Kidney capillary endothelial cell (primary cell): ENCODE results near the gene ZNF700.
"Not testable (repeated sequence)": the region's sequence is repeated elsewhere in the genome, so short reads cannot be mapped to it uniquely, and the experiment has no call there.

Experiments used
- DNase-seq: peaks from one replicate; pipeline ENCODE4 v3.0.0-alpha.2; 2018; ENCODE audit warnings: low spot score

Gene ZNF700

DNA sequence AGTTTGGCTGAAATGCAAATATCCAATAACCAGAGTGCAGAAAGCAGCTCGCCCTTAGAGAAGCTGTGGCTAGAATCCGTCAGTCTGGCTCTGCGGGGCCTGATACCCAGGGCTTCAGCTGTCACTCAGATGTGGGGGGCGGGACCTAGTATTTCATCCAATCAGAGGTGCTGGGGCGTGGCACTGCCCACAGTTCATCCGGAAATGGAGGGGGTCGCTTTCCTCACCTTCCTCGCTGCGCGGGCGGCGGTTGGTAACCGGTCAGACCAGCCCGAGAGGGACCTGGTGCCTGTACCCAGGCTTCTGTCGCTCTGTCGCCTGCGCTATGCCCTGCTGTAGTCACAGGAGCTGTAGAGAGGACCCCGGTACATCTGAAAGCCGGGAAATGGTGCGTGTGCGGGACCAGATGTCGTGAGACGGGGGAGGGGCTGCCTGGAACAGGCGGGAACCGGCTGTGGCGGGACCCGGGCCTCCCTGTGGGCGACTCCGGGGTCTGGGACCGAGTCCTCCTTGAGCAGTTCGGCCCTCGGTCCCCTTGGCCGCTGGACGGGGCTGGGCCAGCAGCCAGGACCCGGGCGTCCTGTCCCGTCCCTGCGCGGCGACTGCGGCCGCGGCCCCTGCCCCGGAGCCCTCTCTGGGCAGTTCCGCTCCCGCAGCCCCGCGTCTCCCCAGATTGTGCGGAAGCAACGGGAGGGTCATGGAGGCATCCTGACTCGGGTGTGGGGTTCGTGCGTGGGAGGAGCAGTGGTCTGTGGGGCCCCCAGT lies at the start of gene ZNF700:
ZNF700 (plus strand) TSS at position 222 of the 765 bp plus-strand sequence; CDS start at position 326, 104 bp downstream.
- peak; percentile 88 for DNase-seq

DNA sequence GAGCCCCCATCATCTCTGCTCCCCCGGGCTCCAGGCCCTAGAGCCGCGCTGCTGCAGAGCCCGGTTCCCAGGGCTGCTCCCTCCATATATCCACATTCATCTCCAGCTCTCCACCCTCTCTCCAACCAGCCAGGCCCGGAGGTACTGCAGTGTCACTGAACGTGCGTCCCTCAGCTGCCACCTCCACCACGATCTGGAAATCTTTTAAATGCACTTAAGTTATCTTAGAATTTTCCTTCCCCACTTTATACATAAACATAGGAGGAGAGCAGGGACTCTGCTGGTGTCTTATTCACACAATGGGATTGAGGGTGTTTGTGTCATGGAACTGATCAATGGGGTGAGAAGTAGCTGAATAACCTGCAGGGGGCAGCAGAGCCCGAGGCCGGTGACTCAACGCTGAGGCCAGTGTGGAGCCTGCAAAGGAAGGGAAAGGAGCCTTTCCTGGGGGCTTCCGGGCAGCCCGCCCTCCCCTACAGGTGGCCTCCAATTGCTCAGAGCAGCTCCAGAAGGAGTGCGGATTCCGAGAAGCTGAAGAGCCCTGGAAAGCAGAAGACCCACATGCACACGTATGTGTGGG lies 45.1 kb upstream of the ZNF700 start:
- not testable (repeated sequence) for DNase-seq

DNA sequence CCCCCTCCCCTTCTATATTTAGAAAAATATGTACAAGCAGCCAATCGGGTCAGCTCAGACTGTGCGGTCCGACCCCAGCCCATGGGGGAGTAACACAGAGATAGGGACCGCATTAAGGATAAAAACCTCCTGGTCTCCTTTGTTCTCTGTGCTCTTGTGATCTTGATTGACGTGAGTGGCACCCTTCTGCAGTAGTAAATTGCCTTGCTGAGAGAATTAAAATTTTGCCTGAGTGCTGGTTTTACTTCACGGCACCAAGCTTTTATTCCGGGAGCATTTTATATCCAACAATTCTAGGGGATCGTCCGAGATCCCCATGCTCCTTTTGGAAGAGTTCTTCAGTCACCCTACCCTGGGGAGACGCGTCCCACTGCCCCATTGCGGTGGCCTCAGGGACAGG lies 44.3 kb upstream of the ZNF700 start:
- DNase-seq = no peak

DNA sequence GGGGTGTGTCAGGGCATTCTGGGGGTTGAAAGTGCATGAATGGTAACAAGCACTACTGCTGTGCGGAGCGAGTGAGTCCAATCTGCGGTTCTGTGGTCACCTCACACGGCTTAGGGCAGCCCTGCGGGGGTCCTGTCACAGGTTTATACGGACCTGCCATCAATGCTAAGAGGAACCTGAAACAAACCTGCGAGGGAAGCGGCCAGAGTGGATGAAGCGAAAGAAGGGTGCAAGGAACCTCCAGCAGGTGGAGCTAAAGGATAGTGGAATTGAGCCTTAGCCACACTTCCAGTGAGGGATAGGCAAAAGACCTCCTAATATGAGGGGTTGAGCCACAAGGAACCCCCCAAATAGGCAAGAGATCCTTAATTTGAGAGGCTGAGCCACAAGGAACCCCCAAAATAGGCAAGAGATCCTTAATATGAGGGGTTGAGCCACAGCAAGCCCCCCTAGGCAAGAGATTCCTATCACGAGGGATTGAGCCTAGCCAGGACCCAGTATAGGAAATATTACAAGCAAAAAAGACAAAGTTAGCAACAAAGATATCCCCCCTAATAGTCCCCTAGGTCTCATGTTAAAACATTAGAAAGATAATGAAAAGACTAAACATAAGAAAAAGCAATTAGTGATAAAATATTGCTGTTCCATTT lies 43.6 kb upstream of the ZNF700 start:
- DNase-seq = peak; percentile 59

DNA sequence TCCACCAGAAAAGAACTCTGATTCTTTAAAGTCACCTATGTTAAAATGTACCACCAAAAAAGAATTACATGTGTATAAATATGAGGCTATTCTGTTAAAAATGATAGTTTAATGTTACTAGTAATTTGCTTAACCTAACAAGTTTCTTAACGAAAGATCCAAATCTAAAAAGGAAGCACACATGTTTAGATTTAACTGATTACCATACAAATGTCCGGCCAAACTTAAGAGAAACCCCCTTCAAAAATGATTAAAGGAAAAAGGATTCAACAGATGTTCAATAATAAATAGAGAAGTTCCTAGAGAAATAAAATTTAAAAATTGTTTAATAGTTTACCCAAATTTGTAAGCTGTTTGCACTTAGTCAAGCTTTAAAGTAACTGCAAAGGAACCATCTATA lies 42.3 kb upstream of the ZNF700 start:
- DNase-seq = no peak

DNA sequence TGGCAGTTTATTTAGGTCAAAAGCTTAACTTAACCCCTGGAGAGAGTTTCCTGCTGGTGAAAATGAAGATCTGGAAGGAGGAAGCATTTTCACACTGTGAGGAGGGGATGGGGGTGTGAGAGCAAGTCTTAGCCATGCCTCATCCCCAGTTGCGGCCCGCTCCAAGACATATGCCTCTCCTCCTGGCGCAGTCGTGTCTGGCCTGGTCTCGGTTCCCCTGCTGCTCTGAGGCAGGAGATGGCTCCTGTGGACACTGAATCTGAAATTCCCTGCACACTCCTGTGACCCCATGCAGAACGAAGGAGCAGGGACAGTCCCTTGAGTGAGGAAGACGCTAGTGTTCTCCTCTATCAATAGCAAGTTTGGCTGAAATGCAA lies 37.7 kb upstream of the ZNF700 start:
- no peak for DNase-seq

DNA sequence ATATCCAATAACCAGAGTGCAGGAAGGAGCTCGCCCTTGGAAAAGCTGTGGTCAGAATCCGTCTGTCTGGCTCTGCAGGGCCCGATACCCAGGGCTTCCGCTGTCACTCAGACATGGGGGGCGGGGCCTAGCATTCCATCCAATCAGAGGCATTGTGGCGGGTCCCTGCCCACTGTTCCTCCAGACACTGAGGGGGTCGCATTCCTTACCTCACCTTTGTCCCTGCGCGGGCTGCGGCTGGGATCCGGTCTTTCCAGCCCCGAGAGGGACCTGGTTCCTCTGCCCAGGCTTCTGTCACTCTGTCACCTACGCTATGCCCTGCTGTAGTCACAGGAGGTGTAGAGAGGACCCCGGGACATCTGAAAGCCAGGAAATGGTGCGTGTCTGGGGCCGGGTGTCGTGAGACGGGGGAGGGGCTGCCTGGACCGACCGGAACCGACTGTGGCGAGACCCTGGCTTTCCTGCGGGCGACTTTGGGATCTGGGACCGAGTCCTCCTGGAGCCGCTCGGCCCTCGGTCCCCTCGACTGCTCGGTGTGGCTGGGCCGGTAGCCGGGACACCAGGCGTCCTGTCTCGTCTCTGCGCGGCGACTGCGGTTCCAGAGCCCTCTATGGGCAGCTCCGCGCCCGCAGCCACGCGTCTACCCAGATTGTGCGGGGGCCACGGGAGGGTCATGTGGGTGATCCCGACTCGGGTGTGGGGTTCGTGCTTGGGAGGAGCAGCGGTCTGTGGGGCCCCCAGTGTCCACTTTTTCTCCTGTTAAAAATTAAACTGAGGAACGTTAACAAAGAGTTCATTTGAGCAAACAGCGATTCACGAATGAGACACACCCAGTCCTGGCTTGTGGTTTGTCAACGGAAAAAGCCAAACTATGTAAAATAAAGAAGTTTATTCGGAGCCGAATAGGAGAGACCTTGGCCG lies 37.0 kb upstream of the ZNF700 start, which contains the start of gene ZNF69:
ZNF69 (plus strand) TSS at position 172 of the 921 bp plus-strand sequence; CDS start at position 314, 142 bp downstream.
- peak; percentile 71 for DNase-seq

DNA sequence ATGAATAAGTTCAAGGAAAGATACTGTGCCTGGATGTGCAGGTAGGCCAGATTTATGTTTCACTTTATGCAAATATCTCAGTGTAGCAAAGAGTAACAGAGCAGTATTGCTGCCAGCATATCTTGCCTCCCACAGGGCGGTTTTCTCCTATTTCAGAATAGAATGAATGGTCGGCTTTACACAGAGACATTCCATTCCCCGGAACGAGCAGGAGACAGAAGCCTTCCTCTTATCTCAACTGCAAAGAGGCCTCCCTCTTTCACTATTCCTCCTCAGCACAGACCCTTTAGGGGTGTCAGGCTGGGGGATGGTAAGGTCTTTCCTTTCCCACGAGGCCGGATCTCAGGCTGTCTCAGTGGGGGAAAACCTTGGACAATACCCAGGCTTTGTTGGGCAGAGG lies 35.0 kb upstream of the ZNF700 start:
- not testable (repeated sequence) for DNase-seq

DNA sequence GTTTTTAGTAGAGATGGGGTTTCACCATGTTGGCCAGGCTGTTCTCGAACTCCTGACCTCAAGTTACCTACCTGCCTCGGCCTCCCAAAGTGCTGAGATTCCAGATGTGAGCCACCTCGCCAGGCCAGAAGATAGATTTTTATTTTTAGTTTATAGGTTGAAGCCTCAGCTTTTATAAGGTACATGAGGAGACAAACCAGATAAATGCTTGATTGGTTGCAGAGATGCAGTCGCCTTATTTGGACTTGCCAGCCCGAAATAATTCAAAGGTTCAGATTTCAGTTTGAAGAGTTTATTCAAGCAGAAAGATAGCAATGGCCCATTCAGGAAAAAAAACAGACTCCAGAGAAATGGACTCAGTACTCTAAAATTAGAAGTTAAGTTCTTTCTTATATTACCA lies 34.3 kb upstream of the ZNF700 start:
- DNase-seq = no peak

DNA sequence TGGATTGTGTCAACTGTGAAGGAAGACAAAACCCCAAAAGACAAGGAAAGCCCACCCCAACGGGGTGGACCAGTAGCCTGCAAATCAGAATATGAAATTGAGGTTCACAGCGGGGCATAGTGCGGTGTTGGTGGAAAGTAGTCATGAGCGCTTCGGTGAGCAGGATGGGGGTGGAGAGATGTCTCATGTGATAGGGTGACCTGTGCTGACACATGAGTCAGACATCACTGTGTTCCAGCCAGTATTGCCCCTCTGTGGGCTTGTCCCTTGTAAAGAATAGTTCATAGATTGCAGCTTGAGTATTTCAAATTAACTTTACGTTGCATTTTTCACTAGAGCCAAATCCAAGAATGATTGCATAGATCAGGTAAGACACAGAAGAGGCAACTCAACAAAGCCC lies 30.1 kb upstream of the ZNF700 start:
- DNase-seq = no peak

DNA sequence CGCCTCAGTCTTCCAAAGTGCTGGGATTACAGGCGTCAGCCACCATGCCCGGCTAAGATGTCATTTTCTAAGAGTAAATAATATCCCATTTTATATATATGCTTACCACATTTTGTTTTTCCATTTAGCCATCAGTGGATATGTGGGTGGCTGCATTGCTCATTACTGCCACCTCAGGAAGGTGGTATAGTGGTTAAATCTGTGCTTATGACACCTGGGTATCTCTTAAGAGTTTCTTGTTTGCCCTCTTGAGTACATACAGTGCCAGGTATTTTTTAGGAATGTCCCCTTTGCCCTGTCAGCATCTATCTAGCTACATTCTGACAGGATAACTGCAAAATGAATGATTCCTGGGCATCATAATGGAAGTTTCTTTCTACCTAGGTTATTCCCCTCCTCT lies 22.7 kb upstream of the ZNF700 start:
- DNase-seq = no peak

DNA sequence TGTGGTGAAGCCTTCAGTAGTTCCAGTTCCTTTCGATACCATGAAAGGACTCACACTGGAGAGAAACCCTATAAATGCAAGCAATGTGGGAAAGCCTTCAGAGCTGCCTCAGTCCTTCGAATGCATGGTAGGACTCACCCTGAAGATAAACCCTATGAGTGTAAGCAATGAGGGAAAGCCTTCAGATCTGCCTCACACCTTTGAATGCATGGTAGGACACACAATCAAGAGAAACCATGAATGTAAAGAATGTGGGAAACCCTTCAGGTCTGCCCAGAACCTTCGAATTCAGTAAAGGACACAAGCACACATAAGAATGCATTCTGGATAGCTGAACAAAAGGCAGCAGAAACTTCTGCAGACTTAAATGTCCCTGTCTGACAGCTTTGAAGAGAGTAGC lies 19.0 kb upstream of the ZNF700 start:
- no peak for DNase-seq

DNA sequence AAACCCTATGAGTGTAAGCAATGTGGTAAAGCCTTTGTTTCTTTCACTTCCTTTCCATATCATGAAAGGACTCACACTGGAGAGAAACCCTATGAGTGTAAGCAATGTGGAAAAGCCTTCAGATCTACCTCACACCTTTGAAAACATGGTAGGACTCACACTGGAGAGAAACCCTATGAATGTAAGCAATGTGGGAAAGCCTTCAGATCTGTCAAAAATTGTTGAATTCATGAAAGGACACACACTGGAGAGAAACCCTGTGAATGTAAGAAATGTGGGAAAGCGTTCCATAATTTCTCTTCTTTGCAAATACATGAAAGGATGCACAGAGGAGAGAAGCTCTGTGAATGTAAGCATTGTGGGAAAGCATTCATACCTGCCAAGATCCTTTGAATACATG lies 13.0 kb upstream of the ZNF700 start:
- DNase-seq = not testable (repeated sequence)

DNA sequence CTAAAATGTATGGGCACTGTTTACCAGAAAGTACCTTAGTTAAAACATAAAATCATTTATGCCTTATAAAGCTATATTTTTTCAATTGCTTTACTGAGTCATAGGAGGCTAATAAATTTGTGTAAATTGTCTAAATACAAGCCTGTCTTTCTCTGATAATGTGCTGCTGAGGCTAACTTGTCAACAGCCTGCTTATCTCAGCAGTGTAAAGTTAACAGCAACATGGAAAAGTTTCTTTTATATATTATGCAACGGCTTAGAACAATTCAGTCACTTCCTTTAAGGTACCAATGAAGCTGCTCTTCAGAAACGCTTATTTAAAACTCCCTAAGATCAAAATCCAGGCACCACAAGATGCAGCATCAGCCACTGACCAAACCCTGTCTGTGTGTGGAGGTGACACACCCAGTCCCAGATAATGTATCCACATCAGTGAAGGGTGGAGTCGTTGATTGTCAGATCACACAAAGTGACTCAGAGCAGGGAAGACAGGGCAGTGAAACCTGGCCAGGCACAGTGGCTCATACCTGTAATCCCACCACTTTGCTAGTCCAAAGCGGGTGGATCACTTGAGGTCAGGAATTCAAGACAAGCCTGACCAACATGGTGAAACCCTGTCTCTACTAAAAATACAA lies 10.4 kb upstream of the ZNF700 start:
- DNase-seq = not testable (repeated sequence)

DNA sequence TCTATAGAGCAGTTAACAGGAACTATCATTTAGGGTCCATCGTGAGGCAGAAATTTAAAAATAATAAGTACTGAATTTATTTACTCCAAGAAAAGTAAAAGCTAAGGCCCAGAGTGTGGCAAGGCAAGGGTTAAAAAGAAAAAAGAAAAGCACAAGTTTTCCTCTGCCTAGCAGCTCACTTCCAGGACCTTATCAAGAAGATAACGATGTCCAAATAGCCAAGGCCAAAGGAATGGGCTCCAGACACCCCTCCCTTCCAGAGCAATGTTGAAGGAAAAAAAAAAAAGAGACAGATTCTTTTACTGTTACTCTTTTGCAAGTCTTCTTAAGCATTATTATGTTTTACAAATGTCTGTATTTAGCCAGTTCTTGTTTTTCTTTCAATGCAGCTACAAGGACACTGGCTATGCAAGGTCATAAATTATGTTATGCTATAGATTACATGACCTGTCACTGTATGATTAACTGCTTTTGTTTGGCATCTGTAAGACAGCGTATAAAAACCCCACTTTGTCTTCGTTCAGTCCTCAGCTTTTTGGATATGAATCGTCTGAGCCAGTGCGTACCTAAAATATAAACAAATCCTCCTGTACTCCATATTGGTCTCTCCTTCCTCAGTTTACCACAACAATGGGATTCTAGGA lies 2.9 kb upstream of the ZNF700 start:
- DNase-seq = no peak

DNA sequence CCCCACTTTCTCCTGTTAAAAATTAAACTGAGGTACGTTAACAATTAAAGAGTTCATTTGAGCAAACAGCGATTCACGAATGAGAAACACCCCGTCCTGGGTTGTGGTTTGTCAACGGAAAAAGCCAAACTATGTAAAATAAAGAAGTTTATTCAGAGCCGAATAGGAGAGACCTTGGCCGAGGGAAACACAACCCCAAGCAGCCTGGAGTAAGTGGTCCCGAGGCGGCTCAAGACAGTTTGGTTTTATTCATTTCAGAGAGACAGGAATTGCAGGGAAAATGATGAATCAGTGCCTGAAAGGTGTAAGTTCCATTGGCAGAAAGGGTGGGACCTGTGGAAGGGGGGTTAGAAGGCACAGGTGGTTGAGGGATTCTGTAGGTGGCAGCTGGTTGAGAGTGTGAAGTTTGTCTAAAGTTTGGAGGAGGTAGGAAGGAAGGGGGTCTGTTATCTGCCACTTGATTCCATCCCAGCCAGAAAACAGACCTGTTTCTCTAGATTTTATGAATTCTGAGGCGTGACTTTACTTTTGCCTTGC lies 812 bp downstream of the ZNF700 start:
- DNase-seq = not testable (repeated sequence)

DNA sequence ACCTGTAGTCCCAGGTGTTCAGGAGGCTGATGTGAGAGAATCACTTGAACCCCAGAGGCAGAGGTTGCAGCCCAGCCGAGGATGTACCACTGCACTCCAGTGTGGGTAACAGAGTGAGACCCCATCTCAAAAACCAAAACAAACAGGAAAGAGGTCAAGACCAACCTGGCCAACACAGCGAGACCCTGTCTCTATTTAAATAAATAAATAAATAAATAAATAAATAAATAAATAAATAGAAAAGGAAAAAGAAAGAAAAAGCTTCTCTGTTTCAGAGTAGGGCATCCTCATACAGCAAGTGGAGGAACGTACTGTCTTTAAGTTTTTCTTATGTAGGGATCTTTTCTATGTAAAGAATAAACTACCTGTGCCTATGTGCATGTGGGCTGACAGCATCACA lies 2.3 kb downstream of the ZNF700 start:
- no peak for DNase-seq

DNA sequence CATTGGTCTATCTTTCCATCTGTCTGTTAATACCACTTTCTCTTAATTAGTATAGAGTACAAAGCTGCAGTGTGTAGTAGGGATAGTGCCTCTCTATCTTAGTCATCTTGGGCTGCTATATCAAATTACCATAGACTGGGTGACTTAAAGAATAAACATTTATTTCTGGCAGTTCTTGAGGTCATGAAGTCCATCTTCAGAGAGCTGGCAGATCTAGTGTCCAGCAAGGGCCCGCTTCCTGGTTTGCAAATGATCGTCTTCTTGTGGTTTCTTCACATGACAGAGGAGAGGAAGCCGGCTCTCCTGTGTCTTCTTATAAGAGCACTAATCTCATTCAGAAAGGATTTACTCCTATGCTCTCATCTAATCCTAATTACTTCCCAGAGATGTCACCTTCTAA lies 6.1 kb downstream of the ZNF700 start:
- DNase-seq = no peak

DNA sequence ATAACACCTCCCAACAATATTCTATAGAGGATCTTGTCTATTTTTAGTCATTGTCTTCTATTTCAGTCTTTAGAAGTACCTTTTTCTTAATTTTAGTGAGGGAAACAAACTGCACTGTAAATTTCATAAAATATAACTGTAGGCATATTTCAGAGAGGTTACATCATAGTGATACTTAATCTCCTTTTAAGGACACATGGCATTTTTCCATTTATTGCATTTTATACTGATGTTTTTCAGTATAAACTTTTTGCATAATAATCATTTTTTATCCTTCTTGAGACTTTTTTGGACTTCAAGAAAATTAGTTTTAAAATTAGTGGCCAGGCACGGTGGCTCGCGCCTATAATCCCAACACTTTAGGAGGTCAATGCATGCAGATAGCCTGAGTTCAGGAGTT lies 6.6 kb downstream of the ZNF700 start:
- DNase-seq = no peak

DNA sequence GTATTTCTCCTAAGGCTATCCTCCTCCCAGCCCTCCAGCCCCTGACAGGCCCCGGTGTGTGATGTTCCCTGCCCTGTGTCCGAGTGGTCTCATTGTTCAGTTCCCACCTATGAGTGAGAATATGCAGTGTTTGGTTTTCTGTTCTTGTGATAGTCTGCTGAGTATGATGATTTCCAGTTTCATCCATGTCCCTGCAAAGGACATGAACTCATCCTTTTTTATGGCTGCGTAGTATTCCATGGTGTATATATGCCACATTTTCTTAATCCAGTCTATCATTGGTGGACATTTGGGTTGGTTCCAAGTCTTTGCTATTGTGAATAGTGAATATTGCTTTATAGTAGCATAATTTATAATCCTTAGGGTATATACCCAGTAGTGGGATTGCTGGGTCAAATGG lies 10.9 kb downstream of the ZNF700 start:
- not testable (repeated sequence) for DNase-seq

DNA sequence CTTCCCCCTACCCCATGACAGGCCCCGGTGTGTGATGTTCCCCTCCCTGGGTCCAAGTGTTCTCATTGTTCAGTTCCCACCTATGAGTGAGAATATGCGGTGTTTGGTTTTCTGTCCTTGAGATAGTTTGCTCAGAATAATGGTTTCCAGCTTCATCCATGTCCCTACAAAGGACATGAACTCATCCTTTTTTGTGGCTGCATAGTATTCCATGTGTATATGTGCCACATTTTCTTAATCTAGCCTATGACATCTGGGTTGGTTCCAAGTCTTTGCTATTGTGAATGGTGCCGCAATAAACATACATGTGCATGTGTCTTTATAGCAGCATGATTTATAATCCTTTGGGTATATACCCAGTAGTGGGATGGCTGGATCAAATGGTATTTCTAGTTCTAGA lies 13.5 kb downstream of the ZNF700 start:
- not testable (repeated sequence) for DNase-seq
